HG03378 (cell line): ENCODE measurements around the gene ZNF41.
"Not testable (repeated sequence)": the region's sequence is repeated elsewhere in the genome, so short reads cannot be mapped to it uniquely, and the experiment has no call there.

Source experiments
- ATAC-seq: cut with Tn5 transposase; IDR thresholded peaks from one replicate; pipeline ENCODE4 v1.9.1; 2021; ENCODE audit warnings: mild to moderate bottlenecking, moderate library complexity; ENCODE audit not compliant: unreplicated experiment

ZNF41 gene

GRCh38 chrX:47492133-47492532, 9.1 kb upstream of the ZNF41 start:
- ATAC-seq, result not testable (repeated sequence)

GRCh38 chrX:47489507-47490275, 6.7 kb upstream of the ZNF41 start:
- no peak for ATAC-seq

GRCh38 chrX:47484885-47485284, 1.9 kb upstream of the ZNF41 start:
- ATAC-seq, result no peak

GRCh38 chrX:47483306-47484268, 565 bp upstream of the ZNF41 start:
- no peak for ATAC-seq

- ATAC-seq, result peak; percentile 11
These were observed 934 bp downstream of the ZNF41 start for GRCh38 chrX:47482065-47482511.

- ATAC-seq, result no peak
These were observed 1.9 kb downstream of the ZNF41 start for GRCh38 chrX:47481160-47481559.

GRCh38 chrX:47480576-47480975, 2.4 kb downstream of the ZNF41 start:
- no peak for ATAC-seq

GRCh38 chrX:47475476-47475875, 7.5 kb downstream of the ZNF41 start:
- no peak for ATAC-seq

- ATAC-seq, result no peak
These were observed 15.9 kb downstream of the ZNF41 start for GRCh38 chrX:47467106-47467505.

GRCh38 chrX:47460561-47460960, 22.5 kb downstream of the ZNF41 start:
- ATAC-seq, result no peak

- ATAC-seq, result no peak
These were observed 24.5 kb downstream of the ZNF41 start for GRCh38 chrX:47458528-47458927.

GRCh38 chrX:47456080-47456479, 26.9 kb downstream of the ZNF41 start:
- ATAC-seq, result no peak

GRCh38 chrX:47452112-47452511, 30.9 kb downstream of the ZNF41 start:
- ATAC-seq, result no peak

- no peak for ATAC-seq
These were observed 34.7 kb downstream of the ZNF41 start for GRCh38 chrX:47448165-47448806.

GRCh38 chrX:47447607-47448006, 35.4 kb downstream of the ZNF41 start:
- ATAC-seq, result no peak

GRCh38 chrX:47446971-47447370, 36.1 kb downstream of the ZNF41 start:
- no peak for ATAC-seq

GRCh38 chrX:47446431-47446830, 36.6 kb downstream of the ZNF41 start:
- ATAC-seq, result no peak

GRCh38 chrX:47430925-47431324, 52.1 kb downstream of the ZNF41 start:
- no peak for ATAC-seq

- ATAC-seq, result no peak
These were observed 60.6 kb downstream of the ZNF41 start for GRCh38 chrX:47422444-47422843.

GRCh38 chrX:47420962-47421361, 62.1 kb downstream of the ZNF41 start:
- no peak for ATAC-seq

GRCh38 chrX:47420265-47420664, 62.8 kb downstream of the ZNF41 start:
- ATAC-seq, result no peak
